ENCODE results near the gene METTL8.

GRCh38 chr2:171447675-171448074 is 13.9 kb upstream of the METTL8 start:
- TF ChIP-seq CTCF (IDR thresholded peaks at IDR 0.05) (no peak), POLR2A (IDR thresholded peaks at IDR 0.05) (no peak), EP300 (IDR thresholded peaks at IDR 0.05) (no peak)
